ENCODE data around the gene XYLT1. TPM values are rescaled to one million over a fixed set of nuclear protein-coding genes. Genes with fewer than 3 reads are reported as not detected.

Gene XYLT1
- total RNA-seq, 1 experiment from 2014 or later = 14.5 TPM

GRCh38 chr16:17520111-17520510 lies 49.4 kb upstream of the XYLT1 start:
- Histone ChIP-seq H3K4me1 (ENCODE audit: insufficient read depth, low read length) (no peaks in the 10 kb centered on the region), H4K91ac (ENCODE audit: insufficient read length, low read depth, low read length) (no peak overlapping the region), H2AFZ (ENCODE audit: low read length) (no peak overlapping the region), H4K20me1 (ENCODE audit: control insufficient read depth, insufficient read depth, insufficient read length) (no peaks in the 10 kb centered on the region), H3K27ac (ENCODE audit: insufficient read length, low read depth, low read length) (no peak overlapping the region), H3K23me2 (ENCODE audit: insufficient read length, low read depth, low read length, poor library complexity, severe bottlenecking) (no peaks in the 10 kb centered on the region), H3K23ac (ENCODE audit: insufficient read length, low read depth, low read length) (no peak overlapping the region), H2BK15ac (ENCODE audit: low read depth, low read length) (no peak overlapping the region), H2BK5ac (ENCODE audit: insufficient read length, low read length) (no peak overlapping the region), H2BK120ac (ENCODE audit: low read depth, low read length, poor library complexity, severe bottlenecking) (no peak overlapping the region), H3K56ac (ENCODE audit: insufficient read length, low read depth, low read length) (no peak overlapping the region), H3K79me2 (ENCODE audit: insufficient read depth, low read length) (no peaks in the 10 kb centered on the region), H3K14ac (ENCODE audit: insufficient read depth, low read length) (no peak overlapping the region), H3K27me3 (ENCODE audit: insufficient read depth, low read length) (no peaks in the 10 kb centered on the region), H3K4ac (ENCODE audit: low read depth, low read length) (no peak overlapping the region), H2AK5ac (ENCODE audit: insufficient read length, low read length) (no peak overlapping the region), H3K79me1 (ENCODE audit: insufficient read depth, low read depth, low read length, poor library complexity, severe bottlenecking) (no peaks in the 10 kb centered on the region), H2BK12ac (ENCODE audit: insufficient read length, low read depth, low read length) (no peak overlapping the region), H3K9ac (ENCODE audit: extremely low read depth, insufficient read length, low read length) (no peak overlapping the region), H3K4me2 (ENCODE audit: insufficient read depth, insufficient read length, low read length) (no peak overlapping the region), H3T11ph (ENCODE audit: low read length) (no peak overlapping the region), H3K18ac (ENCODE audit: insufficient read length, low read depth, low read length) (no peak overlapping the region), H4K5ac (ENCODE audit: insufficient read length, low read depth, low read length) (no peak overlapping the region), H4K8ac (replicated peaks; ENCODE audit: insufficient read length, low read depth, low read length) (no peak overlapping the region), H2BK20ac (ENCODE audit: low read depth, low read length, poor library complexity, severe bottlenecking) (no peak overlapping the region), H3K9me3 (ENCODE audit: control insufficient read depth, low read depth, low read length) (no peaks in the 10 kb centered on the region)
- TF ChIP-seq, protein P1, sequence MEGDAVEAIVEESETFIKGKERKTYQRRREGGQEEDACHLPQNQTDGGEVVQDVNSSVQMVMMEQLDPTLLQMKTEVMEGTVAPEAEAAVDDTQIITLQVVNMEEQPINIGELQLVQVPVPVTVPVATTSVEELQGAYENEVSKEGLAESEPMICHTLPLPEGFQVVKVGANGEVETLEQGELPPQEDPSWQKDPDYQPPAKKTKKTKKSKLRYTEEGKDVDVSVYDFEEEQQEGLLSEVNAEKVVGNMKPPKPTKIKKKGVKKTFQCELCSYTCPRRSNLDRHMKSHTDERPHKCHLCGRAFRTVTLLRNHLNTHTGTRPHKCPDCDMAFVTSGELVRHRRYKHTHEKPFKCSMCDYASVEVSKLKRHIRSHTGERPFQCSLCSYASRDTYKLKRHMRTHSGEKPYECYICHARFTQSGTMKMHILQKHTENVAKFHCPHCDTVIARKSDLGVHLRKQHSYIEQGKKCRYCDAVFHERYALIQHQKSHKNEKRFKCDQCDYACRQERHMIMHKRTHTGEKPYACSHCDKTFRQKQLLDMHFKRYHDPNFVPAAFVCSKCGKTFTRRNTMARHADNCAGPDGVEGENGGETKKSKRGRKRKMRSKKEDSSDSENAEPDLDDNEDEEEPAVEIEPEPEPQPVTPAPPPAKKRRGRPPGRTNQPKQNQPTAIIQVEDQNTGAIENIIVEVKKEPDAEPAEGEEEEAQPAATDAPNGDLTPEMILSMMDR (conservative IDR thresholded peaks at IDR 0.05) = no peak
- 0 out of 4 replicates have a peak, but pooled peaks cover 0 to 4% of the 10 kb centered on the region in 2 experiments for H3K4me1 Mint-ChIP-seq
- no peak for DNase-seq
- no peaks in the 10 kb centered on the region for H3K36me3 Mint-ChIP-seq (ENCODE audit: insufficient read depth in 1 of 3, low read depth in 3 of 3)
- WGBS (ENCODE audit: extremely low coverage, insufficient read length, low lambda C conversion rate) = no CpG with 5 or more reads among the region's 3 CpGs
- H3K4me3 Mint-ChIP-seq = no peak overlapping the region
- H3K27ac Mint-ChIP-seq = no peak overlapping the region
- no peaks in the 10 kb centered on the region for H3K9me3 Mint-ChIP-seq
- H3K27me3 Mint-ChIP-seq (ENCODE audit: low read depth) = peaks cover 15% of the 10 kb centered on the region

Measured in H9 (cell line).